HepG2 (cell line): Measurements from ENCODE around the gene GALNT15. TPM values are rescaled to one million over a fixed set of nuclear protein-coding genes. Genes with fewer than 3 reads are reported as not detected.
A peak's percentile ranks its signal among the peaks of the same experiment; 100 is the strongest.

Source experiments
- ARNT ChIP-seq: fragments of 450-650 bp; IDR thresholded peaks from 2 replicates; pipeline ENCODE4 v1.6.1; 2017
- ATF3 ChIP-seq: sonication (generic); formaldehyde crosslinking; IDR thresholded peaks from 2 replicates; pipeline ENCODE4 v1.4.0; 2020; ENCODE audit warnings: missing genetic modification reagents
- CENPBD1 ChIP-seq: sonication (generic); formaldehyde crosslinking; IDR thresholded peaks from 2 replicates; pipeline ENCODE4 v1.8.0; 2022; ENCODE audit warnings: missing genetic modification reagents, low read depth, mild to moderate bottlenecking, borderline replicate concordance
- DZIP1 ChIP-seq: sonication (generic); formaldehyde crosslinking; IDR thresholded peaks from 2 replicates; pipeline ENCODE4 v1.5.0; 2020; ENCODE audit warnings: mild to moderate bottlenecking, missing genetic modification reagents
- FOXP4 ChIP-seq: sonication (generic); formaldehyde crosslinking; IDR thresholded peaks from 2 replicates; pipeline ENCODE4 v1.4.0; 2020; ENCODE audit warnings: missing genetic modification reagents
- HOXA7 ChIP-seq: sonication (generic); formaldehyde crosslinking; IDR thresholded peaks from 2 replicates; pipeline ENCODE4 v1.8.1; 2022; ENCODE audit warnings: mild to moderate bottlenecking, missing genetic modification reagents, moderate library complexity
- MEIS1 ChIP-seq: sonication (generic); formaldehyde crosslinking; IDR thresholded peaks from 2 replicates; pipeline ENCODE4 v1.9.0; 2021; ENCODE audit warnings: mild to moderate bottlenecking, missing genetic modification reagents, moderate library complexity, borderline replicate concordance
- PAWR ChIP-seq: sonication (generic); formaldehyde crosslinking; IDR thresholded peaks from 2 replicates; pipeline ENCODE4 v1.4.0; 2020; ENCODE audit warnings: missing genetic modification reagents, mild to moderate bottlenecking, borderline replicate concordance
- PLSCR1 ChIP-seq: sonication (generic); formaldehyde crosslinking; IDR thresholded peaks from 2 replicates; pipeline ENCODE4 v1.5.0; 2020; ENCODE audit warnings: missing genetic modification reagents, mild to moderate bottlenecking, borderline replicate concordance
- SIN3A ChIP-seq: IDR thresholded peaks from 2 replicates; pipeline ENCODE4 v1.6.1; 2011; ENCODE audit warnings: low read depth, mild to moderate bottlenecking, control low read depth, low read length, borderline replicate concordance
- SOX6 ChIP-seq, 2 experiments: fragments of 450-650 bp in 1 of 2; sonication (generic) in 1 of 2; formaldehyde crosslinking in 1 of 2; IDR thresholded peaks; 2 replicates each; pipeline versions ENCODE4 v1.4.0 to v1.6.1; 2017 to 2020; ENCODE audit warnings: antibody characterized with exemption in 1 of 2, mild to moderate bottlenecking in 1 of 2, missing genetic modification reagents in 1 of 2
- TEAD3 ChIP-seq: optimal IDR thresholded peaks from 2 replicates; pipeline ENCODE3; 2016; ENCODE audit warnings: borderline replicate concordance
- THAP7 ChIP-seq: sonication (generic); formaldehyde crosslinking; IDR thresholded peaks from 2 replicates; pipeline ENCODE4 v1.8.1; 2023; ENCODE audit warnings: mild to moderate bottlenecking, missing genetic modification reagents
- ZC3H4 ChIP-seq: sonication (generic); formaldehyde crosslinking; IDR thresholded peaks from 2 replicates; pipeline ENCODE4 v1.4.0; 2020; ENCODE audit warnings: missing genetic modification reagents, borderline replicate concordance
- ZHX1 ChIP-seq: sonication (generic); formaldehyde crosslinking; IDR thresholded peaks from 2 replicates; pipeline ENCODE4 v1.8.1; 2022; ENCODE audit warnings: low read depth, mild to moderate bottlenecking, missing genetic modification reagents
- polyA plus RNA-seq, 8 experiments: library from polyadenylated mRNA; depleted of rRNA in 3 of 8; stranded (reverse) in 7 of 8; unstranded in 1 of 8; fragments of >200 nt; fragmentation: Illumina TruSeq in 4 of 8; extraction: Trizol in 4 of 8; gene quantifications; 2 replicates each; pipeline versions ENCODE4 v1.2.1 to v1.2.3, GENCODE V29; 2011 to 2016; ENCODE audit warnings: low read depth in 4 of 8, missing spikeins in 1 of 8, mixed read lengths in 1 of 8; ENCODE audit not compliant: insufficient read depth in 1 of 8
- total RNA-seq, 5 experiments: library from RNA; depleted of rRNA; stranded (reverse); fragments of >200 nt; fragmentation: Illumina TruSeq; extraction: Trizol; gene quantifications; 2 replicates each; pipeline ENCODE4 v1.2.3, GENCODE V29; 2016; ENCODE audit warnings: low read depth in 1 of 5

Gene GALNT15
- total and polyA plus RNA-seq, 2 of the 13 experiments (the other 11 are each of a cell fraction or from before 2014, with no cell fraction given), result 0.02 to 0.04 TPM

- no peak for TF ChIP-seq THAP7 (CRISPR knock-in tag)
- TF ChIP-seq MEIS1, result 0 out of 2 replicates have a peak, but pooled peaks have one; percentile 58
- peak; percentile 87 for TF ChIP-seq ZHX1 (CRISPR knock-in tag)
- TF ChIP-seq HOXA7, result no peak
- peak; percentile 55; the same call in 1 of the 2 replicates for TF ChIP-seq SIN3A
- peak; percentile 19; the same call in 1 of the 2 replicates for TF ChIP-seq ATF3
- TF ChIP-seq PAWR (CRISPR knock-in tag), result no peak
- no peak for TF ChIP-seq SOX6 (IDR thresholded peaks at IDR 0.05)
- TF ChIP-seq SOX6 (CRISPR knock-in tag; IDR thresholded peaks at IDR 0.05), result peak; percentile 58; the same call in 1 of the 2 replicates
- no peak for TF ChIP-seq PLSCR1 (CRISPR knock-in tag)
- no peak for TF ChIP-seq DZIP1 (CRISPR knock-in tag)
- no peak for TF ChIP-seq ARNT
- TF ChIP-seq ZC3H4, result peak; percentile 71; the same call in 1 of the 2 replicates
- peak; percentile 12 for TF ChIP-seq TEAD3
- no peak for TF ChIP-seq CENPBD1 (CRISPR knock-in tag)
- TF ChIP-seq FOXP4, result peak; percentile 30; the same call in 1 of the 2 replicates
Measured at GRCh38 chr3:16264708-16265454, 90.4 kb downstream of the GALNT15 start, which contains the start of the genes DPH3 and OXNAD1 (continued).
